SU-DHL-6 (cell line): Measurements from ENCODE around the gene KRTAP5-5.

ENCODE experiments used
- CTCF ChIP-seq: fragments of 200-600 bp; sonication (generic); IDR thresholded peaks from one replicate; pipeline ENCODE4 v1.5.1; 2017; ENCODE audit warnings: antibody characterized with exemption, mild to moderate bottlenecking, low read length, moderate library complexity; ENCODE audit not compliant: insufficient read depth, poor library complexity, severe bottlenecking
- EZH2phosphoT487 ChIP-seq: fragments of 200-600 bp; sonication (generic), shearing (Covaris generic); conservative IDR thresholded peaks from 2 replicates; pipeline ENCODE4 v1.6.1; 2018; ENCODE audit warnings: mild to moderate bottlenecking, antibody characterized with exemption, low read length, moderate library complexity, mixed read lengths

DNA sequence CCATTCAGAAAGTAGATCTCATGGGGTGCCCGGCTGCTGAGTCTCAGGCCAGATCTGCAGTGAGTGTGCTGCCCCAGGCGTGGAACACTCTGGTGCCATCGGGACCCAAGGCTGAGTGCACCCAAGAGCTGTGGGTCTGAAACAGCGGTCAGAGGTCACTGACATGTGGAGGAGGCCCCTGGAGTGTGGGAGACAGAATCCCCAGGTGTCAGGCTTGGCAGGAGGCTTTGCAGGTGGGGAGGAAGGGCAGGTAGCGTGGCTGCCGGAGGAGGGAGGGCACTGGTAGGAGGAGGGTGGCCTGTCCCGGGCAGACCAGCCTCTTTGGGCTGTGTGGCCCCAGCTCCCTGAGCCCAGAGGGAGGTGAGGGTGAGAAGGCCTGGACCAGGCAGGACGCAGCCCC lies 35.7 kb downstream of the KRTAP5-5 start:
- no peak for TF ChIP-seq CTCF
- TF ChIP-seq EZH2phosphoT487: no peak
